DMS79 treated with DMSO at 0.1 percent for 48 hours (cell line): ENCODE results near the gene CLSTN1.
"Not testable (repeated sequence)": the region's sequence is repeated elsewhere in the genome, so short reads cannot be mapped to it uniquely, and the experiment has no call there.

Source experiments
- DNase-seq: peaks from one replicate; lab custom pipeline; 2025; lab: John Stamatoyannopoulos, UW

CLSTN1 gene

GRCh38 chr1:9714257-9714718 lies 109.5 kb downstream of the CLSTN1 start:
- DNase-seq, result no peak

DNA sequence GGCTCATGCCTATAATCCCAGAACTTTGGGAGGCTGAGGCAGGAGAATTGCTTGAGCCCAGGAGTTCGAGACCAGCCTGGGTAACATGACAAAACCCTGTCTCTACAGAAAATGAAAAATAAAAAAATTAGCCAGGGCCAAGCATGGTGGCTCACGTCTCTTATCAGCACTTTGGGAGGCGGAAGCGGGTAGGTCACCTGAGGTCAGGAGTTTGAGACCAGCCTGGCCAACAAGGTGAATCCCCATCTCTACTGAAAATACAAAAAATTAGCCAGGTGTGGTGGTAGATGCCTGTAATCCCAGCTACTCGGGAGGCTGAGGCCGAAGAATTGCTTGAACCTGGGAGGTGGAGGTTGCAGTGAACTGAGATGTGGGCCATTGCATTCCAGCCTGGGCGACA lies 111.0 kb downstream of the CLSTN1 start:
- DNase-seq, result not testable (repeated sequence)

GRCh38 chr1:9711466-9712020 lies 112.2 kb downstream of the CLSTN1 start:
- DNase-seq, result no peak

- no peak for DNase-seq
These were observed 113.7 kb downstream of the CLSTN1 start for GRCh38 chr1:9710037-9710436.

DNA sequence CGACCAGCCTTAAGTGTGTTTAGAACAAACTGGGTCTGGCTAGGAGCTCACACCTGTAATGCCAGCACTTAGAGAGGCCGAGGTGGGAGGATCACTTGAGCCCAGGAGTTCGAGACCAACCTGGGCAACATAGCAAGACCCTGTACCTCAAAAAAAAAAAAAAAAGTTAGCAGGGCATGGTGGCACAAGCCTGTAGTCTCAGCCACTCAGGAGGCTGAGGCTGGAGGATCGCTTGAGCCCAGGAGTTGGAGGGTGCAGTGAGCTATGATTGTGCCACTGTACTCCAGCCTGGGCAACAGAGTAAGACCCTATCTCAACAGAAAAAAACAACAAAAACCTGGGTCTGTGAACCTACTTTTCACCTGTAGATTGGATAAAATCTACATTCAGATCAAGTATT lies 117.6 kb downstream of the CLSTN1 start:
- no peak for DNase-seq

GRCh38 chr1:9705337-9706093 lies 118.2 kb downstream of the CLSTN1 start:
- no peak for DNase-seq

DNA sequence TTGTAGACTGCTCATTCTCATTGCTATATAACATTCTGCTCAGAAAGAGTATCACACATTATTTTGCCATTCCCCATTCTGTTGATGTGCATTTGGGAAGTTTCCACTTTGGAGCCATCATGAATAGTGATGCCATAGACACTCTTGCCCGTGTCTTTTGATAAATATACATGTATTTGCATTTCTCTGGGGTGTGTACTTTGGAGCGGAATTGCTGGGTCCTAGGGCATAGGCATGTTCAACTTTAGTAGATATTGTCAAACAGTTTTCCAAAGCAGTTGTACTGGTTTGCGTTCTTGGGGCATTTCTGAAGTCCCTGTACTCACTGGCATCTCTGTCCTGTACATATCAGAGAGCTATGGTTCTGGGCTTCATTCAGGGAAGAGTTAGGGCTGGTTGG lies 120.1 kb downstream of the CLSTN1 start:
- DNase-seq, result no peak

DNA sequence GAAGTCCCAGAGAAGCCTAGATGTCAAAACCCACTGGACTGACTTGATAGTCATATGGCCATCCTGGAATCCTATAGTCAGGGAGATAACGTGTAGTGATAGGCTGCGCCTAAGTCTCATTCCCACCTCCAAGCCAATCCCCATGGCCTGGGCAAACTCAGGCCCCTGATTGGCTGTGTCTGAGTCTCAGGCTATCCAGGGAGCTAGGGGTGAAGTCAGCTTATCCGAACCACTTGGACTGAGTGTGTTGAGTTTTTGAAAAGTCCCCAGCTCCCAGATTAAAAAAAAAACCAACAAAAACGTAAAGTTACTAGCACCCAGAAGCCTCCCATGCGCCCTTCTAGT lies 120.6 kb downstream of the CLSTN1 start:
- DNase-seq, result no peak

DNA sequence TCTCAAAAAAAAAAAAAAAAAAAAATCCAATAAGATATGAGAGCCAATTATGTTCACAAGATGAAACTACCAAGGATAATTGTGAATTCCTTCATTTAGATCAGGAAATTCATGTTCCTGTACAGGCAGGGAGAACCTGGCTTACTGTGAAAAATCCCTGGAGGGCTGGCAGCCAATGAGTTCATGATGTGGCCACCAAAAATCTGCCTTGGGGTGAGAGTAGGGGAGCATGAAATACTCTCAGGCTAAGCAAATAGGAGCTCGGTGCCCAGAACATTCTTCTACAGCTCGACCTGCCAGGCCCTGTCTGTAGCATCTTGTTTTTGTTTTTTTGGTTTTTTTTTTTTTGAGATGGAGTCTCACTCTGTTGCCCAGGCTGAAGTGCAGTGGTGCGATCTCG lies 122.1 kb downstream of the CLSTN1 start:
- DNase-seq, result no peak

DNA sequence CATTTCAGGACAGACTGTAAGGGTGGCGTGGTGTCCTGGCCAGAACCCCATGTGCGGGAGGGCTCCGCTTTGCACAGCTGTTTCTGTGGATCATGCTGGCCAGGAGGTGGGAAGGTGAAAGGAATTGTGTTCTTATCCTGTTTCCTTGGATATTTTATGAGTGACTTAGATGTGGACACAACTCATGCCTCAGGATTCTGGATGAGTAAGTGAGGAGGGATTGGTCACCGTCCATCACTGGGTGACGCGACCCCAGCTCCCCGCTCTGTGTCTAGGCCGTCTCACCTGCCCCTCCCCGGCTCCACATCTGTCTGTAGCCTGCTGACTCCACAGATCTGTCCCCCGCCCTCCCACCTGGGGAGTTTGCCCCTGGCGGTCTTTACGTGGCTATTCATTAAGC lies 123.4 kb downstream of the CLSTN1 start:
- no peak for DNase-seq

DNA sequence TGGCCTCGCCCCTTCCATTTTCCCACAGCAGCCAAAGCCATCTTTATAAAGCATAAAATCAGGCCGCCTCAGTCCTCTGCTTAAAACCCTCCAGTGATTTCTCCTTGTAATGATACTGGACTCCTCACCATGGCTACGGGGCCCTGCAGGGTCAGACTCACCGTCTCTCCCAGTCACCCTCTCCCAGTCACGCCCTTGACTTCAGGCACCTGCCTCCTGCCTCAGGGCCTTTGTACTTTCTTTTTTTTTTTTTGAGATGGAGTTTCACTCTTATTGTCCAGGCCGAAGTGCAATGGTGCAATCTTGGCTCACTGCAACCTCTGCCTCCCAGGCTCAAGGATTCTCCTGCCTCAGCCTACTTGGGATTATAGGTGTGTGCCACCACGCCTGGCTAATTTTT lies 124.4 kb downstream of the CLSTN1 start:
- DNase-seq, result no peak

DNA sequence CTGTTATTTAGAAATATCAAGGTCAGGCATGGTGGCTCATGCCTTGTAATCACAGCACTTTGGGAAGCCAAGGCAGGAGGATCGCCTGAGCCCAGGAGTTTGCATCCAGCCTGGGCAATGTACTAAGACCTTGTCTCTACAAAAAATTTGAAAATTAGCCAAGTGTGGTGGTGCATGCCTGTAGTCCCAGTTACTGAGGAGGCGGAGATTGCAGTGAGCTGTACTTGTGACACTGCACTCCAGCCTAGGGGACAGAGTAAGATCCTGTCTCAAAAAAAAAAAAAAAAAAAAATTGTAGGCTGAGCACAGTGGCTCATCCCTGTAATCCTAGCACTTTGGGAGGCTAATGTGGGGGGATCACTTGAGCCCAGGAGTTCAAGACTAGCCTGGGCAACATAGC lies 127.0 kb downstream of the CLSTN1 start:
- DNase-seq, result no peak

GRCh38 chr1:9691691-9692090 lies 132.1 kb downstream of the CLSTN1 start:
- no peak for DNase-seq

- no peak for DNase-seq
These were observed 132.7 kb downstream of the CLSTN1 start for GRCh38 chr1:9691108-9691445.

DNA sequence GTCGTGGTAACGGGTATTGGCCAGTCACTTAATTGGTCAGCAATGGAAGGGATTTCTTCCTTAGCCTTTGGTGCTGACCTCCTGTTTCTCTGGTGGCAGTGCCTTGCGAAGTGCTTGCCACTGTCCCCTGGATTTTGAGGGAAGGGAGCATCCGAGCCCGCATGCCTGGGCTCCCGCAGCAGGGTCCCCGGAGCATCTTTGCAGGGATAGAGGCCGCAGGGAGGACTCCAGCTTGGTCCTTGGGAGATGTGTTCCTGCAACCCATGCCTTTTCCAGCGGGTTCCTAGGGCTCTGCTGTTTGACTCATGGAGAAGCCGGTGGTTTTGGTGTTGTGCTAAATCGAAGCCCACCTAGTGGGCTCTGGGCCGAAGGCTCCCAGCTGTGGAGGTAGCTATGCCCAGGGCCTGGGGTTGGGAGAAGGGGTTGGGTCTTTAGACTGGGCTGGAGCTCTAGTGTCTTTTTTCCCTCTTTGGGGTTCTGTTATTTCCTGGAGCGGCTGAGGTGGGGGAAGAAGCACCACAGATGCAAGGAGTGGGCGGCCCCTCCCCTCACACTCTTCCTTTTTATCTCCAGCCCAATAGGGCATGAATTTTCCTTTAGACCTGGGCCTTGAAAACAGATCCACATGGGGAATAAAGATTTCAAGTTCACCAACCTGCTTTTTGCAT lies 133.2 kb downstream of the CLSTN1 start:
- DNase-seq, result no peak

GRCh38 chr1:9689971-9690381 lies 133.8 kb downstream of the CLSTN1 start:
- DNase-seq, result peak; percentile 20

- peak; percentile 68 for DNase-seq
These were observed 134.6 kb downstream of the CLSTN1 start for GRCh38 chr1:9689011-9689706.

GRCh38 chr1:9688599-9688998 lies 135.2 kb downstream of the CLSTN1 start:
- DNase-seq, result no peak

DNA sequence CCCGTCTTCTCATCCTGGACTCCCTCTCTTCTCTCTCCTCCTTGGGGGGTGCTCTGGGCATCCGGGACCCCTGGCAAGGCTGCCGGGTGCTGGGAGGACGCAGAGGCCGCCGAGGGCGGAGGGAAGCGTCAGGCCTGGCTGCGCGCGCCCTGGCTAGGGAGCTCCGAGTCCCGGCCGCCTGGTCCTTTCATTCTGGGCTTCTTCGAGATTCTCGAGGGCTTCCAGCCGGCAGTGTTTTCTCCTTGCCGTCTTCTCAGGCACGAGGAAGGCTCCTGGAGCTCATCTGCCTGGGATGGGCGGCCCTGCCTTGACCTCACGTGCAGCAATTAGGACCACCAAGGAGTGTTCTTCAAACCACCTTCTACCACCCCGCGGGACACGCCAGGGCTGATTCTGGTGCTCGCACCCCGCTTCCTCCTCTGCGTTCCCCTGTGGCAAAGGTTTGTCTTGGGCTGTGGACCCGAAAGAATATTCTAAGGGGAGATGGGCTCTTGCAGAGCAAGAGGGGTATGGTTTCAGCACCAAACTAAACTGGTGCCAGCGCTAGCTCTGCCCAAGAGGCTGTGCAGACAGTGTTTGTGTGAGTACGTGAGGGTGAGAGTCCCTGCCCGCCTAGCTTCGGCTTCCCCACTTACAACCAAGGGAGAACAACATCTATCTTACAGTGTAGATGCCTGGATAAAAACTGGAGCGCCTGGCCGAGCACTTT lies 135.7 kb downstream of the CLSTN1 start:
- peak; percentile 35 for DNase-seq

- DNase-seq, result peak; percentile 35
These were observed 136.5 kb downstream of the CLSTN1 start for GRCh38 chr1:9687120-9687873.

- DNase-seq, result no peak
These were observed 139.0 kb downstream of the CLSTN1 start for GRCh38 chr1:9684801-9685200.

- peak; percentile 63 for DNase-seq
These were observed 142.9 kb downstream of the CLSTN1 start for GRCh38 chr1:9680828-9681227.
